Activated CD8-positive, alpha-beta T cell treated with anti-CD3 and anti-CD28 coated beads for 36 hours (primary cell): ENCODE measurements around the gene DNTTIP2. TPM values are rescaled to one million over a fixed set of nuclear protein-coding genes. Genes with fewer than 3 reads are reported as not detected.
A peak's percentile ranks its signal among the peaks of the same experiment; 100 is the strongest.

Experiments used
- ATAC-seq: fragments of 200-7000 bp; cut with Tn5 transposase; one replicate; pipeline ENCODE4 v1.10.0; 2021; ENCODE audit warnings: mild to moderate bottlenecking, moderate library complexity
- CTCF ChIA-PET: fragments of 350-600 bp; sonication (Branson Sonifier 250); formaldehyde crosslinking; loops from one replicate; lab custom pipeline; 2021; ENCODE audit warnings: antibody characterized with exemption; lab: Charles Lee
- POLR2A ChIA-PET: fragments of 350-600 bp; sonication (Branson Sonifier 250); formaldehyde crosslinking; loops from one replicate; lab custom pipeline; 2021; ENCODE audit warnings: antibody characterized with exemption; lab: Charles Lee
- DNase-seq: peaks from one replicate; pipeline ENCODE4 v3.0.0-alpha.2; 2020
- H3K27ac Mint-ChIP-seq: one replicate; pipeline ENCODE4 v1.8.0; 2021; ENCODE audit warnings: mild to moderate bottlenecking, mixed read lengths
- H3K27me3 Mint-ChIP-seq: one replicate; pipeline ENCODE4 v1.8.0; 2021; ENCODE audit warnings: mixed read lengths
- H3K36me3 Mint-ChIP-seq: one replicate; pipeline ENCODE4 v1.8.0; 2021; ENCODE audit warnings: low read depth, mixed read lengths
- H3K4me1 Mint-ChIP-seq: one replicate; pipeline ENCODE4 v1.8.0; 2021; ENCODE audit warnings: low read depth, mixed read lengths
- H3K4me3 Mint-ChIP-seq: one replicate; pipeline ENCODE4 v1.8.0; 2021; ENCODE audit warnings: mild to moderate bottlenecking, moderate library complexity, mixed read lengths
- H3K9me3 Mint-ChIP-seq: one replicate; pipeline ENCODE4 v1.8.0; 2021; ENCODE audit warnings: mixed read lengths
- CTCF ChIP-seq: fragments of 200-600 bp; IDR thresholded peaks from one replicate; pipeline ENCODE4 v1.8.0; 2022; ENCODE audit warnings: antibody characterized with exemption, mild to moderate bottlenecking
- intact Hi-C: fragments of 100-400 bp; cut with micrococcal nuclease; formaldehyde crosslinking; loops from one replicate; pipeline ENCODE4 v1.10.0; 2022
- total RNA-seq, 2 experiments: library from RNA; stranded (reverse); gene quantifications; one replicate each; pipeline ENCODE4 v1.2.3, GENCODE V29; 2021

The DNTTIP2 gene
- total RNA-seq, 2 experiments from 2014 or later, result 81.7 to 82.2 TPM

- intact Hi-C loops, result no loop called here
- peaks cover 29% of the 10 kb centered on the region for H3K4me1 Mint-ChIP-seq
- ChIA-PET POLR2A (interaction anchor here (1.1 to 1.8 kb wide), 4 partner anchors 24 to 565 kb away, joined by 3 to 17 read pairs (median 6); partner anchors contain the start of genes DNTTIP2 and DR1), CTCF (interaction anchor here (0.7 to 1.8 kb wide), 8 partner anchors 11 to 466 kb away, joined by 3 to 10 read pairs (median 4); partner anchors contain the start of gene DNTTIP2)
- peak overlapping the region; percentile 85 for H3K27ac Mint-ChIP-seq
- DNase-seq (no peak), ATAC-seq (no peak)
- peak overlapping the region; percentile 80 for H3K4me3 Mint-ChIP-seq
- peaks cover 1% of the 10 kb centered on the region for H3K27me3 Mint-ChIP-seq
- peaks cover 3% of the 10 kb centered on the region for H3K36me3 Mint-ChIP-seq
- H3K9me3 Mint-ChIP-seq, result peaks cover 5% of the 10 kb centered on the region
- no peak for TF ChIP-seq CTCF
Measured at GRCh38 chr1:93910305-93910704, 31.3 kb upstream of the DNTTIP2 start.

GRCh38 chr1:93909146-93910050 lies 30.4 kb upstream of the DNTTIP2 start, which contains the start of gene GCLM:
GCLM (minus strand) TSS chr1:93909430; CDS start chr1:93909163, 267 bp downstream.
- TF ChIP-seq CTCF, result peak; percentile 85
- H3K4me1 Mint-ChIP-seq, result peaks cover 29% of the 10 kb centered on the region
- peak; percentile 96 for DNase-seq
- H3K9me3 Mint-ChIP-seq, result peaks cover 5% of the 10 kb centered on the region
- peaks cover 3% of the 10 kb centered on the region for H3K36me3 Mint-ChIP-seq
- H3K4me3 Mint-ChIP-seq, result peak within 1 kb of the TSS; percentile 96
- H3K27ac Mint-ChIP-seq, result peak within 1 kb of the TSS; percentile 95
- intact Hi-C loops, result loop anchor here (2.0 to 5.0 kb wide), 2 partner anchors 31 to 62 kb away; partner anchors contain the start of gene DNTTIP2
- ChIA-PET CTCF (interaction anchor here (0.7 to 1.8 kb wide), 11 partner anchors 12 to 466 kb away, joined by 3 to 10 read pairs (median 3); partner anchors contain the start of gene DNTTIP2), POLR2A (interaction anchor here (0.6 to 1.8 kb wide), 5 partner anchors 23 to 1057 kb away, joined by 3 to 17 read pairs (median 5); partner anchors contain the start of genes DNTTIP2 and DR1)
- peak; percentile 89 for ATAC-seq
- H3K27me3 Mint-ChIP-seq, result peaks cover 1% of the 10 kb centered on the region

- peaks cover 1% of the 10 kb centered on the region for H3K27me3 Mint-ChIP-seq
- intact Hi-C loops, result loop anchor here (2.0 to 5.0 kb wide), 2 partner anchors 30 to 61 kb away; partner anchors contain the start of gene DNTTIP2
- peak; percentile 65 for DNase-seq
- peak overlapping the region; percentile 95 for H3K27ac Mint-ChIP-seq
- ATAC-seq, result peak; percentile 48
- H3K4me3 Mint-ChIP-seq, result peak overlapping the region; percentile 96
- ChIA-PET POLR2A (interaction anchor here (0.6 to 1.8 kb wide), 5 partner anchors 22 to 1058 kb away, joined by 3 to 17 read pairs (median 5); partner anchors contain the start of genes DNTTIP2 and DR1), CTCF (interaction anchor here (0.7 to 1.2 kb wide), 2 partner anchors 32 to 63 kb away, joined by 3 to 4 read pairs; no protein-coding TSS in a partner anchor)
- H3K4me1 Mint-ChIP-seq, result peaks cover 37% of the 10 kb centered on the region
- H3K9me3 Mint-ChIP-seq, result peaks cover 5% of the 10 kb centered on the region
- H3K36me3 Mint-ChIP-seq, result peaks cover 3% of the 10 kb centered on the region
- no peak for TF ChIP-seq CTCF
Measured at GRCh38 chr1:93908394-93909145, 29.6 kb upstream of the DNTTIP2 start.

GRCh38 chr1:93907718-93908117 lies 28.7 kb upstream of the DNTTIP2 start:
- no peaks in the 10 kb centered on the region for H3K27me3 Mint-ChIP-seq
- peaks cover 5% of the 10 kb centered on the region for H3K9me3 Mint-ChIP-seq
- peaks cover 37% of the 10 kb centered on the region for H3K4me1 Mint-ChIP-seq
- intact Hi-C loops, result loop anchor here (2.0 to 5.0 kb wide), 2 partner anchors 29 to 60 kb away; partner anchors contain the start of gene DNTTIP2
- ATAC-seq (no peak), DNase-seq (no peak)
- H3K36me3 Mint-ChIP-seq, result peaks cover 3% of the 10 kb centered on the region
- ChIA-PET POLR2A (interaction anchor here (1.1 kb wide), 2 partner anchors 29 to 62 kb away, joined by 3 read pairs; partner anchors contain the start of gene DNTTIP2), CTCF (interaction anchor here (0.6 to 1.3 kb wide), 2 partner anchors 11 to 63 kb away, joined by 3 read pairs; no protein-coding TSS in a partner anchor)
- peak overlapping the region; percentile 19 for H3K27ac Mint-ChIP-seq
- peak overlapping the region; percentile 96 for H3K4me3 Mint-ChIP-seq
- TF ChIP-seq CTCF, result no peak
